ENCODE data around the gene CNTN5.

CNTN5 gene

DNA sequence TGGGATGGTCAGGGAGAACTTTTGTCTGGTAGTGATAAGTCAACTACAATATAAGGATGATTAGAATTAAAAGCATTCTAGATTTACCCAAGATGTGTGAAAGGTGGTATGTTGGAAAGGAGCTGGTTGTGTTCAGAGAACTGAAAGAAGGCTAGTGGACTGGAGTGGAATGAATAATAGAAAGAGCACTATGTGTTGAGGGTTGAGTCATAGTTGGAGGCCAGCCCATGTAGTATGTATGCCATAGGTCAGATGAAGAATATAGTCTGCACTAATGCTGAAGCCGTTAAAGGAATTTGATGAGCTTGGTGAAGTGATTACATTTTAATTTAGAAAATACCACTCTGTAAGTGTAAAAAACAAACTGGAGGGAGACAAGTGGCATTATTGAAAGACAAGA lies 514.1 kb downstream of the CNTN5 start:
- no peak overlapping the region for H3K4me3 ChIP-seq (ENCODE audit: low read length)
- no peak overlapping the region for H3K9ac ChIP-seq (ENCODE audit: low read depth, low read length)
- no peaks in the 10 kb centered on the region for H3K27me3 ChIP-seq (ENCODE audit: control insufficient read depth, insufficient read depth, low read length)

DNA sequence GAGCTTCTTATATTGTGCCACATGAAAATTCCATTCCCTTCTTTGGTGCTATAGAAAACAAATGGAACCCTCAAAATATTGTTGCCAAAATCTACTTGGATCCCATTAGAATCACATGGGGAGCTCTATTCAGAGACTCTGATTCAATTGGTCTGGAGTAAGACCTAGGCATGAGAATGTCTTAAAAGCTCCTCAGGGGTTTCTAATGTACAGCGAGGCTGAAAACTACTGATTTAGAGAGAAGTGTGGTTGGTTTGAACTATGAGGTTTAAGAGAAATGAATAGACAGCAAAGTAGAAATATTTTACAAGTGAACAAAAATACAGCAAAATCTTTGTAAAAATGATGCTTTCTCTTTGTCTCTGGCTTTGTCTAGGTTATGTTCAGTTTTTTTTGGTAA lies 514.7 kb downstream of the CNTN5 start:
- Histone ChIP-seq H3K36me3 (ENCODE audit: insufficient read depth, low read length) (no peaks in the 10 kb centered on the region), H3K4me1 (ENCODE audit: control insufficient read depth, insufficient read depth, low read length) (peaks cover 3% of the 10 kb centered on the region), H3K9ac (ENCODE audit: low read depth, low read length) (no peak overlapping the region), H3K9me3 (replicated peaks; ENCODE audit: low read length) (no peaks in the 10 kb centered on the region), H3K4me2 (ENCODE audit: low read length) (no peak overlapping the region), H3K27me3 (ENCODE audit: control insufficient read depth, insufficient read depth, low read length) (no peaks in the 10 kb centered on the region), H3K4me3 (ENCODE audit: low read length) (no peak overlapping the region)

More for the DNA sequence above, 514.1 kb downstream of the CNTN5 start:
- Histone ChIP-seq H3K4me1 (ENCODE audit: control insufficient read depth, insufficient read depth, low read length) (peaks cover 9% of the 10 kb centered on the region), H3K36me3 (ENCODE audit: insufficient read depth, low read length) (no peaks in the 10 kb centered on the region), H3K9me3 (replicated peaks; ENCODE audit: low read length) (no peaks in the 10 kb centered on the region), H3K4me2 (ENCODE audit: low read length) (no peak overlapping the region)

DNA sequence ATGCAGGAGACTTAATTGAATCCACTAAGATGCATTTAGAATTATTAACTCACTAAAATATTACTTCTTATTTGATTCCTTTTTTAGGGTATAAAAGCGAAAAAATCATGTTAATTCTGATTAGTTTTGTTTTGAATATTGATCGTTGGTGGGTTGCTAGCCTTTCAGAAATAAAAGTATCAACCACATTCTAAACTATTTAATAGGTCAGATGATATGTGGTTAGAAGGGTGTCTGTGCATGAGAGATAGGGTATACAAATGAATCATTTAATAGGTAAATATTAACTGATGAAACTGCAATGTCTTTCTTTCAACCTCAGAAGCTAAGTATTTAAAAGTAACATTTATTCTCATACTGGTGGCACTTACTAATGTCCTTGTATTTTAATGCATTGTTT lies 515.1 kb downstream of the CNTN5 start:
- Histone ChIP-seq H3K27me3 (ENCODE audit: control insufficient read depth, insufficient read depth, low read length) (no peaks in the 10 kb centered on the region), H3K4me2 (ENCODE audit: low read length) (no peak overlapping the region), H3K4me1 (ENCODE audit: control insufficient read depth, insufficient read depth, low read length) (no peaks in the 10 kb centered on the region), H3K9ac (ENCODE audit: low read depth, low read length) (no peak overlapping the region), H3K4me3 (ENCODE audit: low read length) (no peak overlapping the region), H3K9me3 (replicated peaks; ENCODE audit: low read length) (no peaks in the 10 kb centered on the region), H3K36me3 (ENCODE audit: insufficient read depth, low read length) (no peaks in the 10 kb centered on the region)

DNA sequence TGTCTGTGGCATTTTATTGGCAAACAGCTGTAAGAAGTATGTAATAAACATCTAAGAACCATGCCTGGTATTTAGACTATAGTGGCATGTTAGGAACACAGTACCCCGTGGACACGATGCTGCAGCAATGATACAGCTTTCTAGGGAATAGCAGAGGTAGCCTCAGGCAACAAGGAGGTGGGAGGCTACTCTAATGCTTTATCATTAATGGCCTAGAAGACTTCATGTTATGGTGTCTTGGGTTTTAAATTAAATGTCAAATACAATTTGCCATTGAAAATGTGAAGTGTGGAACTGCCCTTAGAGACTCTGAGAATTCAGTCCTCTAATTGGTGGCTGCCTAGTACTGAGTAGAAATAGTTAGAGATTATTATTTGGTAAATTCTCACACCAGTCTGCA lies 516.9 kb downstream of the CNTN5 start:
- Histone ChIP-seq H3K4me1 (ENCODE audit: control insufficient read depth, insufficient read depth, low read length) (no peaks in the 10 kb centered on the region), H3K27me3 (ENCODE audit: control insufficient read depth, insufficient read depth, low read length) (no peaks in the 10 kb centered on the region), H3K4me3 (ENCODE audit: low read length) (no peak overlapping the region), H3K9me3 (replicated peaks; ENCODE audit: low read length) (no peaks in the 10 kb centered on the region), H3K4me2 (ENCODE audit: low read length) (no peak overlapping the region), H3K36me3 (ENCODE audit: insufficient read depth, low read length) (no peaks in the 10 kb centered on the region), H3K9ac (ENCODE audit: low read depth, low read length) (no peak overlapping the region)

DNA sequence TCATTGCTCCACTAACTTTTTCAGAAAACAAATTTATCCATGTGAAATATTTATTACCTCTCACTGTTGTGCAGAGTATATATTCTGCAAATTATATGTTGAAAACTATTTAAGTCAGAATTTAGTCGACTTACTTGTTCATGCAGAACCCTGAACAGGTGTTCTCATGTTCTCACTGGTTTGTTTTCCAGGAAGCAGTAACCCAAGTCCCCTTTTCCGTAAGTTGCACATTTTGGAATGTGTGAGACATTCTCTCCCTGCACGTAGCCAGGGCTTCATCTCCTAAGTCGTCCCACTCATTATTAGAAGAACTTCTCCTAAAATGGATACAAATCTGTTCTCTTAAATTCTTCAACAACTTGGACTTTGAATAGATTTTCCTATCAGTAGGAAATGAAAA lies 524.9 kb downstream of the CNTN5 start:
- Histone ChIP-seq H3K9me3 (replicated peaks; ENCODE audit: low read length) (no peaks in the 10 kb centered on the region), H3K36me3 (ENCODE audit: insufficient read depth, low read length) (no peaks in the 10 kb centered on the region)

DNA sequence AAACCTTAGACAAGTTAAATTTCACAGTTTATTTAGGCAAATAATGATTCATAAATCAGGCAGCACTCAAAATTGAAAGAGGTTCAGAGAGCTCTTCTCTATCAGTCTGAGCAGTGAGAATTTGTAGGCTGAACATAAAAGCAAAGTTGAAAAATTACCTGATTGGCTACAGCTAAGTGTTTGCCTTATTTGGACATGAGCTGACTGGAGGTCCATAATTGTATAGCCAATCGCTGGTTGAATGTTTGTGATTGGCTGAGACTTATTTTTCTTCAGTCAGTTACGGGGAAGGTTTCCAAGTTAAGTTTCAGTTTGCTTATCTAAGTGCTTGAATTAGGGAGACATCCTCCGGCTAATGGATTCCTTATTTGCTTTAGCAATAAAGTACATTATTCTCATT lies 527.5 kb downstream of the CNTN5 start:
- Histone ChIP-seq H3K36me3 (ENCODE audit: insufficient read depth, low read length) (no peaks in the 10 kb centered on the region), H3K4me2 (ENCODE audit: low read length) (no peak overlapping the region), H3K4me1 (ENCODE audit: control insufficient read depth, insufficient read depth, low read length) (no peaks in the 10 kb centered on the region), H3K4me3 (ENCODE audit: low read length) (no peak overlapping the region), H3K9ac (ENCODE audit: low read depth, low read length) (no peak overlapping the region), H3K9me3 (replicated peaks; ENCODE audit: low read length) (no peaks in the 10 kb centered on the region), H3K27me3 (ENCODE audit: control insufficient read depth, insufficient read depth, low read length) (no peaks in the 10 kb centered on the region)

More for the DNA sequence above, 524.9 kb downstream of the CNTN5 start:
- H3K4me3 ChIP-seq (ENCODE audit: low read length), result no peak overlapping the region
- H3K4me1 ChIP-seq (ENCODE audit: control insufficient read depth, insufficient read depth, low read length), result no peaks in the 10 kb centered on the region
- no peak overlapping the region for H3K4me2 ChIP-seq (ENCODE audit: low read length)
- no peaks in the 10 kb centered on the region for H3K27me3 ChIP-seq (ENCODE audit: control insufficient read depth, insufficient read depth, low read length)
- no peak overlapping the region for H3K9ac ChIP-seq (ENCODE audit: low read depth, low read length)

DNA sequence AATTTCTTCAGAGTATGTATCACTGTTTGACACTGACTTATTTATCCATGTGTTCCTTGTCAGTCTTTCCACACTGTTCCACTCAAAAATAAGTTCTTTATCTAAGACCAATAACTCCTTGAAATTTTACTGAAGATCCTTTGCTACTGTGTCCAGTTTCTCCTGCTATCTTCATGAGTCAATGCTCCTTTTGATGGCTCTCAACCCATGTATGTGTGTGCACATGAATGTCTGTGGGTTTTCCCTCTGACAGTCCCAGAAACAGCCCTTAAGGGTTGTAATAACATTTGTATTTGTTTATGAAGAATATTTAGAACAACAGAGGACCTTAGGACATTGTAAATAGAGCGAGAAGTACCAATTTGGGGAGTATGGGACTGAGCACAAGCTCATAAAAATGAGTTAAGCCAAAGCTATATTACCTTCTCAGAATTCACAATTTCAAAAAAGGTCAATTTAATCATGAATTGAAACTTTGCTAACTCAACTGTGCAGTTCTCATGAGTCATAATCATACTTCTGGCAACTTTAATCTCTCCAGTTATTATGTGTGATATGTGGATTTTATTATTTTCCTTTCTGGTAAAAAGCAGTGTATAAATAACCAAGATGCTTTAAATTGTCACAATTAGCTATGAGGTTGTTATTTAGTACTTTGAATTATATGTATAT lies 533.6 kb downstream of the CNTN5 start:
- Histone ChIP-seq H3K4me2 (ENCODE audit: low read length) (no peak overlapping the region), H3K9ac (ENCODE audit: low read depth, low read length) (no peak overlapping the region)

DNA sequence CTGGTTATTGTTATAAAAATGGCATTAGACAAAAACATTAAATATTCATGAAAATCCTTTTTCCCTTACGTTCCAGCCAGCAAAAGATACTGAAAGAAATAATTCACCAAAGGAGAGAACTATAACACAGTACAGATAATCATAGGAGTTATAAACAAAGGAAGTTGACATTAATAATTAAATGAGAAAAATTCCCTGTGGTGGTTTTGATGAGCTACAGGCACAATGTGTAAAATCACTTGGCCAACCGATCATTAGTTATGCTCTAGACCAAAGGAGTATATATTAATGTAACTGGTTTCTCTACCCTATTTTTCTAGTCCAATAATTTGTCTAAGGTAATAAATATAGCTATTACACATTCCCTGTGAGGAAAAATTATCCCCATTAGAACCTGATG lies 534.7 kb downstream of the CNTN5 start:
- Histone ChIP-seq H3K4me3 (ENCODE audit: low read length) (no peak overlapping the region), H3K9me3 (replicated peaks; ENCODE audit: low read length) (no peaks in the 10 kb centered on the region), H3K4me1 (ENCODE audit: control insufficient read depth, insufficient read depth, low read length) (peaks cover 5% of the 10 kb centered on the region), H3K9ac (ENCODE audit: low read depth, low read length) (no peak overlapping the region), H3K4me2 (ENCODE audit: low read length) (no peak overlapping the region), H3K27me3 (ENCODE audit: control insufficient read depth, insufficient read depth, low read length) (no peaks in the 10 kb centered on the region), H3K36me3 (ENCODE audit: insufficient read depth, low read length) (no peaks in the 10 kb centered on the region)

More for the DNA sequence above, 533.6 kb downstream of the CNTN5 start:
- Histone ChIP-seq H3K4me3 (ENCODE audit: low read length) (no peak overlapping the region), H3K27me3 (ENCODE audit: control insufficient read depth, insufficient read depth, low read length) (no peaks in the 10 kb centered on the region), H3K9me3 (replicated peaks; ENCODE audit: low read length) (no peaks in the 10 kb centered on the region), H3K4me1 (ENCODE audit: control insufficient read depth, insufficient read depth, low read length) (peaks cover 5% of the 10 kb centered on the region), H3K36me3 (ENCODE audit: insufficient read depth, low read length) (no peaks in the 10 kb centered on the region)

DNA sequence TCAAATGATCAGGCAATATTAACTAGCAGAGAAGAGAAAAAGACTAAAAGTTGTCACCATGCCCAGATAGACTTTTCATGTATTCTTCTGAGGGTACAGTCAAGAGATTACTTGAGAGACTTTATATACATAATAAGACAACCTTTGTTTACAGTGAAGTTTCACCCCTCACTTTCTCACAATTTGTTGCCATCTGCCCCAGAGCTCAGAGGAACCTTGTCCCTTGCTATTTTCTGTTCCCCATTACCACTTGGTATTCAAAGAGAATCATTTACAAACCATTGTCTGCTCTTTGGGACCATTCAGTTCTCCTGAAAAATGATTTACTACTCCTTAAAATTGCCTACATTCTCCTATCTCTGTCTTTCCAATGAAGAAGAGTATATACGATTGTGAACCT lies 544.6 kb downstream of the CNTN5 start:
- peaks cover 6% of the 10 kb centered on the region for H3K4me1 ChIP-seq (ENCODE audit: control insufficient read depth, insufficient read depth, low read length)
- H3K9ac ChIP-seq (ENCODE audit: low read depth, low read length), result no peak overlapping the region
- no peak overlapping the region for H3K4me3 ChIP-seq (ENCODE audit: low read length)
- H3K4me2 ChIP-seq (ENCODE audit: low read length), result no peak overlapping the region
- H3K36me3 ChIP-seq (ENCODE audit: insufficient read depth, low read length), result no peaks in the 10 kb centered on the region
- H3K27me3 ChIP-seq (ENCODE audit: control insufficient read depth, insufficient read depth, low read length), result no peaks in the 10 kb centered on the region
- no peaks in the 10 kb centered on the region for H3K9me3 ChIP-seq (replicated peaks; ENCODE audit: low read length)

DNA sequence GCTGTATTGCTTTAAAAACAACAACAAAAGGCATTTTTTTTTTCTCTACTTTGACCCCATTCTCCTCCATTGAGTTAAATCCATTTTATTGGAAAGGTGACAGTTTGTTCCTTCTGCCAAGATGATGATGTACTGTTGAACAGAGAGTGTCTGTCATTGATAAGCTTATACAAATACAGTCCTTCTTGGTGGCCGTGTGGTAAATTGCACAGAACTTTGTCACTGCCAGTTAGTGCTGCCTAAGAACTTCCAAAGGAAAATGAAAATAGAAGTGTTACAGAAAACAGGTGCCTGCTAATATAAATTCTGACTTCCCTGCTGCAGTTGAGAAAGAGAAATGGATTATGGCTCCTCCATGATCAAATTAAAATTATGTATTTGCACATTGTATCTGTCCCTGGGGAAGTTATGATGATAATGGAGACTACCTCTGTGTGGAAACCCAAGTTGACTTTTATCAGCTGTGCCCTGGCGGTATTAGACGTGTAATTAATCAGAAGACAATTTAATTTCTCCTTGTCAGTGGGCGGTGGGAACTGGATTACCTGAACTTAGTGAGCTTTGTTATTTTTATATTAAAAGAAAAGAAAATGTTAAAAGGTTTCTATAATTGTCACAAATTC lies 546.7 kb downstream of the CNTN5 start:
- no peaks in the 10 kb centered on the region for H3K27me3 ChIP-seq (ENCODE audit: control insufficient read depth, insufficient read depth, low read length)
- no peak overlapping the region for H3K4me2 ChIP-seq (ENCODE audit: low read length)
- no peak overlapping the region for H3K9ac ChIP-seq (ENCODE audit: low read depth, low read length)
- H3K4me3 ChIP-seq (ENCODE audit: low read length), result no peak overlapping the region
- H3K9me3 ChIP-seq (replicated peaks; ENCODE audit: low read length), result no peaks in the 10 kb centered on the region
- no peaks in the 10 kb centered on the region for H3K36me3 ChIP-seq (ENCODE audit: insufficient read depth, low read length)
- H3K4me1 ChIP-seq (ENCODE audit: control insufficient read depth, insufficient read depth, low read length), result no peaks in the 10 kb centered on the region

DNA sequence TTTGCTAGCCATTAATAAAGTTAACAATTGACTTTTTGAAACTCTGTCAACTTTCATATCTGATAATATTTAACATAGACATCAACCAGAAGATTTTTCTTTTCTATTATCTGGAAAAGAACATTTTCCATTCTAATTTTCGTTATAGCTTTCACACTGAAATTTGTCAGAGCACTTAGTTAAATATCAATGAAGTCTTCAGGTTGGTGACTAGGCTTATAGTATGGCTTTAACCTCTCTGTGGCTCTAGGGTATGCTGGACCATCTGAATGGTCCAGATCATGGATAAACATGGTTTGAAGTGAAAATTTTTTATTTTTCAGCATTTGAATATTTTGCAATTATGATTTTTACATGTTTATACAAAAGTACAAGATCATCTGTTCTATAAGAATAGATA lies 548.1 kb downstream of the CNTN5 start:
- Histone ChIP-seq H3K4me3 (ENCODE audit: low read length) (no peak overlapping the region), H3K36me3 (ENCODE audit: insufficient read depth, low read length) (no peaks in the 10 kb centered on the region), H3K9me3 (replicated peaks; ENCODE audit: low read length) (no peaks in the 10 kb centered on the region), H3K4me1 (ENCODE audit: control insufficient read depth, insufficient read depth, low read length) (no peaks in the 10 kb centered on the region), H3K4me2 (ENCODE audit: low read length) (no peak overlapping the region), H3K27me3 (ENCODE audit: control insufficient read depth, insufficient read depth, low read length) (no peaks in the 10 kb centered on the region), H3K9ac (ENCODE audit: low read depth, low read length) (no peak overlapping the region)

DNA sequence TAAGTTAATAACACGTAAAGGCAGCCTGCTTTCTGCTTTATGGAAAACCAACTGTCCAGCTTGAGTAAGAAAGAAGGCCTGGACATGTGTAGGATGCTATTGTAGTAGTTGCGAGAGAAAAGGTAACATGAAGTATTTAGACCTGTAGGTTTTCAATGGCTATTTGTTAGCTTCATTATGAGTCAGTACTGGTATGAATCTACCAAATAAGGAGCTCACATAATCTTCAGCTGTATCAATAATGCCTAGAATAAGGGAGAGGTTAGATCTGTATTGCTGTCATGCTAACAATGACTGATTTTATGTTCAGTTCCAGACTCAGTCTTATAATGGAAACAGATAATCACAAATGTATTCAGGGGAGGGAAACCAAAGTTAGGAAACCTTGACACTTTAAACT lies 550.3 kb downstream of the CNTN5 start:
- Histone ChIP-seq H3K4me2 (ENCODE audit: low read length) (no peak overlapping the region), H3K27me3 (ENCODE audit: control insufficient read depth, insufficient read depth, low read length) (no peaks in the 10 kb centered on the region), H3K9ac (ENCODE audit: low read depth, low read length) (no peak overlapping the region), H3K4me1 (ENCODE audit: control insufficient read depth, insufficient read depth, low read length) (no peaks in the 10 kb centered on the region), H3K4me3 (ENCODE audit: low read length) (no peak overlapping the region), H3K36me3 (ENCODE audit: insufficient read depth, low read length) (no peaks in the 10 kb centered on the region), H3K9me3 (replicated peaks; ENCODE audit: low read length) (no peaks in the 10 kb centered on the region)
